Endothelial cell of umbilical vein (primary cell): ENCODE measurements around the gene MPEG1. TPM values are rescaled to one million over a fixed set of nuclear protein-coding genes. Genes with fewer than 3 reads are reported as not detected.

Experiments
- BruUV-seq: library from RNA; stranded (reverse); fragments of 400-500 nt; replicated peaks from 2 replicates; lab custom pipeline; 2021; lab: Mats Ljungman, UMichigan
- CTCF ChIA-PET: fragments of 300-600, 350-600 bp; sonication (Branson Sonifier 250); formaldehyde crosslinking; loops from one replicate; lab custom pipeline; 2021; ENCODE audit warnings: antibody characterized with exemption, inconsistent platforms; lab: Charles Lee
- POLR2A ChIA-PET: fragments of 300-600, 350-600 bp; sonication (Branson Sonifier 250); formaldehyde crosslinking; loops from one replicate; lab custom pipeline; 2021; ENCODE audit warnings: antibody characterized with exemption, inconsistent platforms; lab: Charles Lee
- DNase-seq: peaks from one replicate; pipeline ENCODE4 v3.0.0-alpha.2; 2011; ENCODE audit warnings: low read depth, low spot score
- FAIRE-seq: peaks from 2 replicates; lab custom pipeline; 2011; peaks lifted over from hg19 to GRCh38; lab: Jason Lieb, UNC
- H2AFZ ChIP-seq: 2 replicates; pipeline ENCODE4 v1.6.0; 2012; ENCODE audit warnings: low read depth, low read length, control low read depth, inconsistent platforms
- H3K27ac ChIP-seq: 2 replicates; pipeline ENCODE4 v1.5.1; 2011; ENCODE audit warnings: low read depth, mild to moderate bottlenecking, control low read depth, low read length, moderate library complexity; ENCODE audit not compliant: insufficient read depth
- H3K27me3 ChIP-seq, 2 experiments: 2 replicates each; pipeline versions ENCODE4 v1.6.0 to v1.6.1; 2011; ENCODE audit warnings: low read length in 2 of 2, mixed read lengths in 1 of 2; ENCODE audit not compliant: control insufficient read depth in 2 of 2, insufficient read depth in 2 of 2
- H3K36me3 ChIP-seq, 2 experiments: 2 replicates in 1 of 2; 3 replicates in 1 of 2; pipeline ENCODE4 v1.5.1; 2011; ENCODE audit warnings: low read length in 2 of 2, mild to moderate bottlenecking in 1 of 2, moderate library complexity in 1 of 2; ENCODE audit not compliant: control insufficient read depth in 2 of 2, insufficient read depth in 2 of 2; ENCODE audit errors: extremely low read depth in 1 of 2
- H3K4me1 ChIP-seq: 3 replicates; pipeline ENCODE4 v1.5.1; 2011; ENCODE audit warnings: mild to moderate bottlenecking, low read length; ENCODE audit not compliant: control insufficient read depth, insufficient read depth; ENCODE audit errors: extremely low read depth
- H3K4me2 ChIP-seq: 2 replicates; pipeline ENCODE4 v1.6.1; 2011; ENCODE audit warnings: low read length, control low read depth, mixed read lengths; ENCODE audit not compliant: insufficient read depth
- H3K4me3 ChIP-seq, 3 experiments: fragments of 200-600 bp in 1 of 3; sonication (generic), shearing (Covaris generic) in 1 of 3; replicated peaks in 1 of 3; 2 replicates each; pipeline ENCODE4 v1.5.1; 2011 to 2016; ENCODE audit warnings: control low read depth in 3 of 3, low read length in 3 of 3, mild to moderate bottlenecking in 2 of 3, inconsistent platforms in 1 of 3, low read depth in 1 of 3, moderate library complexity in 1 of 3; ENCODE audit not compliant: insufficient read depth in 1 of 3
- H3K79me2 ChIP-seq: 2 replicates; pipeline ENCODE4 v1.6.0; 2012; ENCODE audit warnings: low read length, inconsistent platforms; ENCODE audit not compliant: control insufficient read depth, insufficient read depth
- H3K9ac ChIP-seq: replicated peaks from 2 replicates; pipeline ENCODE3; 2011; ENCODE audit warnings: low read length, control low read depth; ENCODE audit not compliant: insufficient read depth; ENCODE audit errors: extremely low read depth
- H3K9me1 ChIP-seq: replicated peaks from 3 replicates; pipeline ENCODE4 v1.6.0; 2011; ENCODE audit warnings: mild to moderate bottlenecking, low read length; ENCODE audit not compliant: control insufficient read depth, insufficient read depth; ENCODE audit errors: extremely low read depth
- H3K9me3 ChIP-seq: replicated peaks from 2 replicates; pipeline ENCODE4 v1.5.1; 2012; ENCODE audit warnings: low read length, inconsistent platforms; ENCODE audit not compliant: control insufficient read depth, insufficient read depth
- H4K20me1 ChIP-seq: replicated peaks from 2 replicates; pipeline ENCODE3; 2011; ENCODE audit warnings: mild to moderate bottlenecking, low read length; ENCODE audit not compliant: control insufficient read depth, insufficient read depth; ENCODE audit errors: extremely low read depth
- EZH2 ChIP-seq: IDR thresholded peaks from 2 replicates; pipeline ENCODE4 v1.6.1; 2012; ENCODE audit warnings: borderline replicate concordance, low read depth, mild to moderate bottlenecking, moderate library complexity, low read length, inconsistent platforms; ENCODE audit not compliant: severe bottlenecking
- FOS ChIP-seq: IDR thresholded peaks from 2 replicates; pipeline ENCODE4 v1.6.1; 2011; ENCODE audit warnings: mild to moderate bottlenecking, low read length, moderate library complexity, borderline replicate concordance; ENCODE audit not compliant: insufficient read depth
- GATA2 ChIP-seq: IDR thresholded peaks from 2 replicates; pipeline ENCODE4 v1.7.0; 2011; ENCODE audit warnings: low read depth, mild to moderate bottlenecking, moderate library complexity, mixed read lengths, low read length; ENCODE audit not compliant: insufficient read length, insufficient read depth
- JUN ChIP-seq: IDR thresholded peaks from 2 replicates; pipeline ENCODE4 v1.6.1; 2011; ENCODE audit warnings: borderline replicate concordance, low read depth; ENCODE audit not compliant: insufficient read length, insufficient read depth
- MYC ChIP-seq: IDR thresholded peaks from one replicate; pipeline ENCODE4 v1.6.1; 2011; ENCODE audit warnings: mild to moderate bottlenecking, low read depth, low read length
- POLR2A ChIP-seq: IDR thresholded peaks from 2 replicates; pipeline ENCODE4 v1.6.1; 2012; ENCODE audit warnings: low read depth, mild to moderate bottlenecking, control low read depth, low read length
- POLR2AphosphoS5 ChIP-seq: IDR thresholded peaks from 2 replicates; pipeline ENCODE4 v1.6.1; 2012; ENCODE audit warnings: low read depth, mild to moderate bottlenecking, control low read depth, low read length, moderate library complexity; ENCODE audit not compliant: insufficient read depth
- dilution Hi-C: fragments of 300-500 bp; cut with MboI; formaldehyde crosslinking; loops from one replicate; pipeline ENCODE4 v1.15.0; 2019; ENCODE audit warnings: low sequenced_read_pairs; ENCODE audit not compliant: extremely low pct_ligation_motif_present
- intact Hi-C: fragments of 100-400 bp; cut with micrococcal nuclease; formaldehyde crosslinking; loops from one replicate; pipeline ENCODE4 v1.10.0; 2022
- polyA plus RNA-seq, 4 experiments: library from polyadenylated mRNA; depleted of rRNA in 3 of 4; stranded (reverse) in 3 of 4; unstranded in 1 of 4; fragments of >200 nt; gene quantifications; 2 replicates each; pipeline versions ENCODE4 v1.2.1 to v1.2.3, GENCODE V29; 2011 to 2012; ENCODE audit warnings: missing spikeins in 1 of 4
- total RNA-seq: library from RNA; stranded (reverse); gene quantifications from 2 replicates; pipeline ENCODE4 v1.2.3, GENCODE V29; 2021
- TF ChIP-seq, protein P1 (sequence below): IDR thresholded peaks from 2 replicates; pipeline ENCODE4 v1.6.1; 2011; ENCODE audit not compliant: insufficient read depth, insufficient read length
- TF ChIP-seq, protein P2 (sequence below), 2 donors: IDR thresholded peaks; 1 replicate in 1 of 2; 2 replicates in 1 of 2; pipeline ENCODE4 v1.5.1; 2011; ENCODE audit warnings: low read length in 2 of 2, mild to moderate bottlenecking in 2 of 2, moderate library complexity in 2 of 2, control low read depth in 1 of 2, inconsistent platforms in 1 of 2, low read depth in 1 of 2; ENCODE audit not compliant: insufficient read depth in 1 of 2; ENCODE audit errors: extremely low read depth in 1 of 2

MPEG1 gene
- total and polyA plus RNA-seq, 2 donors (not counting 3 experiments of a cell fraction or from before 2014, with no cell fraction given) = not detected

- Histone ChIP-seq H3K36me3 (no peaks in the 10 kb centered on the region), H3K4me3 (no peak overlapping the region), H3K9ac (no peak overlapping the region), H3K79me2 (no peaks in the 10 kb centered on the region), H4K20me1 (no peaks in the 10 kb centered on the region), H3K27me3 (peaks cover 3% of the 10 kb centered on the region in 2 experiments), H3K9me3 (no peaks in the 10 kb centered on the region), H3K9me1 (no peaks in the 10 kb centered on the region), H3K27ac (no peak overlapping the region), H3K4me1 (no peaks in the 10 kb centered on the region), H2AFZ (no peak overlapping the region), H3K4me2 (no peak overlapping the region)
- DNase-seq (peak; percentile 14), FAIRE-seq (no peak)
- TF ChIP-seq, protein P1, sequence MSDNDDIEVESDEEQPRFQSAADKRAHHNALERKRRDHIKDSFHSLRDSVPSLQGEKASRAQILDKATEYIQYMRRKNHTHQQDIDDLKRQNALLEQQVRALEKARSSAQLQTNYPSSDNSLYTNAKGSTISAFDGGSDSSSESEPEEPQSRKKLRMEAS = no peak
- TF ChIP-seq JUN (no peak), EZH2 (no peak), MYC (no peak)
- TF ChIP-seq, protein P2, sequence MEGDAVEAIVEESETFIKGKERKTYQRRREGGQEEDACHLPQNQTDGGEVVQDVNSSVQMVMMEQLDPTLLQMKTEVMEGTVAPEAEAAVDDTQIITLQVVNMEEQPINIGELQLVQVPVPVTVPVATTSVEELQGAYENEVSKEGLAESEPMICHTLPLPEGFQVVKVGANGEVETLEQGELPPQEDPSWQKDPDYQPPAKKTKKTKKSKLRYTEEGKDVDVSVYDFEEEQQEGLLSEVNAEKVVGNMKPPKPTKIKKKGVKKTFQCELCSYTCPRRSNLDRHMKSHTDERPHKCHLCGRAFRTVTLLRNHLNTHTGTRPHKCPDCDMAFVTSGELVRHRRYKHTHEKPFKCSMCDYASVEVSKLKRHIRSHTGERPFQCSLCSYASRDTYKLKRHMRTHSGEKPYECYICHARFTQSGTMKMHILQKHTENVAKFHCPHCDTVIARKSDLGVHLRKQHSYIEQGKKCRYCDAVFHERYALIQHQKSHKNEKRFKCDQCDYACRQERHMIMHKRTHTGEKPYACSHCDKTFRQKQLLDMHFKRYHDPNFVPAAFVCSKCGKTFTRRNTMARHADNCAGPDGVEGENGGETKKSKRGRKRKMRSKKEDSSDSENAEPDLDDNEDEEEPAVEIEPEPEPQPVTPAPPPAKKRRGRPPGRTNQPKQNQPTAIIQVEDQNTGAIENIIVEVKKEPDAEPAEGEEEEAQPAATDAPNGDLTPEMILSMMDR (IDR thresholded peaks at IDR 0.05; ENCODE audit: extremely low read depth in 1 of 2, insufficient read depth in 1 of 2, low read depth in 1 of 2, low read length in 2 of 2) = no peak
- POLR2A ChIA-PET = no interaction called here
- intact Hi-C loops (no loop called here), dilution Hi-C loops (no loop called here)
- no TSS peak for BruUV-seq
- CTCF ChIA-PET = interaction anchor here (1.3 to 1.5 kb wide), 4 partner anchors 9 to 40 kb away, joined by 4 to 7 read pairs (median 4); partner anchors contain the start of gene DTX4
Observed at GRCh38 chr11:59197991-59198390, 14.7 kb downstream of the MPEG1 start.

GRCh38 chr11:59196777-59197176, 15.9 kb downstream of the MPEG1 start:
- CTCF ChIA-PET = no interaction called here

More at GRCh38 chr11:59196777-59197176, 15.9 kb downstream of the MPEG1 start:
- Histone ChIP-seq H4K20me1 (no peaks in the 10 kb centered on the region), H3K9ac (no peak overlapping the region), H3K36me3 (no peaks in the 10 kb centered on the region), H3K27ac (no peak overlapping the region), H3K4me2 (no peak overlapping the region), H3K9me3 (no peaks in the 10 kb centered on the region), H3K4me3 (no peak overlapping the region), H3K4me1 (no peaks in the 10 kb centered on the region), H3K79me2 (no peaks in the 10 kb centered on the region), H3K27me3 (peaks cover 3 to 4% of the 10 kb centered on the region in 2 experiments), H3K9me1 (no peaks in the 10 kb centered on the region), H2AFZ (no peak overlapping the region)
- DNase-seq (no peak), FAIRE-seq (no peak)
- TF ChIP-seq EZH2 (no peak), MYC (no peak), POLR2A (no peak), JUN (no peak), FOS (no peak), POLR2AphosphoS5 (no peak), GATA2 (no peak)
- TF ChIP-seq, protein P1 = no peak
- TF ChIP-seq, protein P2 (IDR thresholded peaks at IDR 0.05; ENCODE audit: extremely low read depth in 1 of 2, insufficient read depth in 1 of 2, low read depth in 1 of 2, low read length in 2 of 2) = no peak
- POLR2A ChIA-PET = no interaction called here
- dilution Hi-C loops = no loop called here
- intact Hi-C loops = no loop called here
- no TSS peak for BruUV-seq
